HUDEP-2 (cell line): ENCODE data around the gene CDC42.
"Not testable (repeated sequence)": the region's sequence is repeated elsewhere in the genome, so short reads cannot be mapped to it uniquely, and the experiment has no call there.

ENCODE experiments used
- DNase-seq, 76 experiments: peaks; one replicate each; lab custom pipeline; 2025; ENCODE audit not compliant: unreplicated experiment in 76 of 76; lab: John Stamatoyannopoulos, UW

CDC42 gene

DNA sequence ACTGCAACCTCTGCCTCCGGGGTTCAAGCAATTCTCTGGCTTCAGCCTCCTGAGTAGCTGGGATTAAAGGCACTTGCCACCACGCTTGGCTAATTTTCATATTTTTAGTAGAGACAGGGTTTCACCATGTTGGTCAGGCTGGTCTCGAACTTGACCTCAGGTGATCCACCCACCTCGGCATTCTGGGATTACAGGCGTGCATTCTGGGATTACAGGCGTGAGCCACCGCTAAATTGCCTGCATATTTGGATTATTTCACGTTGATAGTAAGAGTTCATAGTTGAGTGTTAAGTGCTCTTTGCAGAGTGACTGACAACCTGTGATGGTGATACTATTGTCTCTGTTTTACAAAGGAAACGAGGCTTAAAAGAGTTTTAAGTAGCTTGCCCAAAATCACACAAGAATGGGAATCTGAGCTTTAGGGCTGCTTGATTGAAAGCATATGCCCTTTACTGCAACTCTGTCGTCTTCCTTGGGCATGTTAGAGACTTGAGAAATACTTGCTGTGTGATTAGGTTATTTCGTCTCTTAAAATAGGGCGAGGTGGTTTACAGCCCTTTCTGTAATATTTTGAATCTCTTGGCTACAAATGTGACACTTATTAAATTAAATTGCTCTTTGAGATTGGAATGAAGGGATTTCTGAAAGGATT, 12.4 kb downstream of the CDC42 start:
- no peak for DNase-seq

DNA sequence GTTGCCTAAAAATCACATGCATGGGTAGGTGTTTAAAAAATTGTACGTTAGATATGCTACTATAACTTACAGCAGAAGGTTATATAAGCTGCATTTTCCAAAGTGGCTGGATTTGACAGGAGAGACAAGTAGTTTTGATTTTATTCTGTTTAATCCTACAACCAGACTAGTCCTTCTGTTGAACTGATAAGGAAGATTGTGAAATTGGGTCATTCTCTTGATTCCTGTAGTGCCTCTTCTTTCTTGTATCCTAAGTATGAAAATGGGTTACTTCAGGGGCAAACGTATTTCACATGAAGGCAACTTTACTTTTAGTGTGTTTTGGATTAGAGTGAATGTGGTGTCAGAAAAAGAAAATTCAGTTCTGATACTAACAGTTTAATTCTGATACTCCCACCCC, 19.0 kb downstream of the CDC42 start:
- DNase-seq = no peak

DNA sequence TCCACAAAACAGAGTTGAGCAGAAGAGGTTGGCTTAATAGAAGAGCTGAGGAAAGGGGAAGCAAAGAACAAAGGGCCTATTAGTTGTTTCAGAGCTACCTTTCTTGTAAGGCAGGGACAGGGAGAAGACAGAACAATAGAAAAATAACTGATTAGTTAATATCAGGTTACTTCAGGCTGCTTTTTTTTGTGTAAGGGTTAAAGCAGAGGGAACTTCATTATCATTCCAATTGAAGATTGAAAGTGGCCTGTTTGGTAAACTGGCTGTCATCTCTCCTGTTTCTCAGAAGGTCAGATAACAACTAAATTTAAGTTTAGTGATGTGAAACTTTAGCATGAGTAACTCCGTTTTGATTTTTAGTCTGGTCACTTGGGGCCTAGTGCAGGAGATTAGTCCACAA, 22.3 kb downstream of the CDC42 start:
- DNase-seq = no peak

DNA sequence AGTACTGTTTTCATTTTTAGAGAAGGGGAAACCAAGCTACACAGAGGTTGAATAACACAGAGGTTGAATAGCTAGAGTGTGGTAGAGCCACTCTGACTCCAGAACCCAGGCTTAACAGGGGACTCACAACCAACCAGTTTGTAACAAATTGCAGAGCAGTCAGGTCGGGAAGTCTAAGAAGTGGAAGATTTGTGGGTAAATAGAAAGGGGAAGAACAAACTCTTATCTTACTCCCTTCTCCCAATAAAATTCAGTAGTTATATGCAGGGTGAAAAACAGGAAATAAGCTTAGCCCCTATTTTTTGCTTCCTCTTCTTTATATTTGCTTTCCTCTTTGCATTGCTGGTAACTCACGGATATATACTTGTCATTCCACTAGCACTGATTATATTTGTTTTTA, 23.2 kb downstream of the CDC42 start:
- DNase-seq = peak in 1 of 76 experiments; percentile 3

DNA sequence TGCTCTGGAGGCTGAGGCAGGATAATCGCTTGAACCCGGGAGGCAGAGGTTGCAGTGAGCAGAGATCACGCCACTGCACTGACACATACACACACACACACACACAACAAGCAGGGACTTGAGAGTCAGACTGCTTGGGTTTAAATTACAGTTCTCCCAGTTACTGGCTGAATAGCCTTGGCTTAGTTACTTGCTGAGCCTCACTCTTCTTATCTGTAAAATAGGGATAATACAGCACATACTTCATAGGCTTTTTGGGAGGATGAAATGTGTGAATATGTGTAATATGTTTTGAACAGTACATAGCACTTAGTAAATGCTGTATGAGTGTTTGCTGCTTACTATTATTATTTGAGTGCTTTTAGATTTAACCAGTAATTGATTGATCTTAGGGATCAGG, 23.8 kb downstream of the CDC42 start:
- no peak for DNase-seq

DNA sequence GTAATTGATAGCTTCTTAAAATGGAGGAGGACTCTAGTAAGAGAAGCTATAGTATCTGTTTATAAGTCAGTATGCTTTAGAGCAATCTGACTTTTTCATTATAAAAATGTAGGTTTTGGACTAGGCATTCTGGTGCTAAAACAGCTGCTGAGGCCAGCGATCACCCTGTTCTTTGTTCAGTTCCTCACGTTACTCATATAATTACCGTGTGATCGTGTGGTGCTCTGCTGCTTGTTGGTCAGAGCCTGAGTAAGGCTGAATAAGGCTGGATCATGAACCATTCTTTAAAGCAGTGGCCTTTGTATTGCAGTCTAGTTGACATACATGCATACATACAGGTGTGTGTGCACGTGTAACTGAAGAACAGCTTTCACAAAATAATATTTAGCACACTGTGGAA, 25.2 kb downstream of the CDC42 start:
- no peak for DNase-seq

GRCh38 chr1:22078133-22078532, 25.6 kb downstream of the CDC42 start:
- no peak for DNase-seq

DNA sequence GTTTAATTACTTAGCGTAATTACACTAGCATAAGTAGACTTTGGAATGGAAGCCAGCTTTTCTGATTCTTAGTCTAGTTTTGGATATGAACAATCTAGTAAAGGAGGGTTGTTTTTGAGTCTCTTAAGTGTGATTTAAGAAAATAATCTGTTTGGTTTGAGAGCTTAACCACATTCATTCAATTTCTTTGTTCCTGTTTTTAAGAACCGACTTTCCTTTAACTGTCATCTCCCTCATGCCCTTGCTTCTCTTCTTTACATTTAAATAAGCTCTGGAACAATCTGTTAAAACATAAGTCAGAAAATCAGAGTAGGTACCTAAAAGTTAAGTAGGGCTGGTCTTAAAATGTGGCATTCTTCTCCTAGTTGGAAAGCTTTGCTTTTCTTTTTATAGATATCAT, 27.7 kb downstream of the CDC42 start:
- DNase-seq = no peak

DNA sequence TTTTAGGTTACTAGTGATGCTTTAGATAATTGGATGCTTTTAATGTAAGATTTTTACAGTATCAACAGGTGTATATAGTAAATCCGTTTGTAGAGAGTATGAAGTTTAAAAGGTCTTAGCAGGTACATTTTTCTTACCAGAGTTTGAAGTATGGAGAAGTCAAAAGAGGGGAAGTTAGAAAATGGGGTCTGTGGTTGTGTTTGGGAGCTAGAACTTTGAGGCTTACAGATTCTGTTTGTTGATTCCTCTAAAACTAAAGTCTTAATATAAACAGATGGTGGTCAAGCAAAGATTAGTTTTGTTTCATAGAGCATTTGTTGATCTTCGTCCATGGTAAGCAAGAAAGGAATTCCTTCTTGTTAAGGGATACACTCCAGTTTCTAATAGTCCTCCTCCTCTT, 35.8 kb downstream of the CDC42 start:
- no peak for DNase-seq

GRCh38 chr1:22089134-22089571, 36.6 kb downstream of the CDC42 start:
- no peak for DNase-seq

GRCh38 chr1:22089787-22090186, 37.3 kb downstream of the CDC42 start:
- DNase-seq = no peak

- no peak for DNase-seq
Observed at GRCh38 chr1:22090867-22091266, 38.4 kb downstream of the CDC42 start.

DNA sequence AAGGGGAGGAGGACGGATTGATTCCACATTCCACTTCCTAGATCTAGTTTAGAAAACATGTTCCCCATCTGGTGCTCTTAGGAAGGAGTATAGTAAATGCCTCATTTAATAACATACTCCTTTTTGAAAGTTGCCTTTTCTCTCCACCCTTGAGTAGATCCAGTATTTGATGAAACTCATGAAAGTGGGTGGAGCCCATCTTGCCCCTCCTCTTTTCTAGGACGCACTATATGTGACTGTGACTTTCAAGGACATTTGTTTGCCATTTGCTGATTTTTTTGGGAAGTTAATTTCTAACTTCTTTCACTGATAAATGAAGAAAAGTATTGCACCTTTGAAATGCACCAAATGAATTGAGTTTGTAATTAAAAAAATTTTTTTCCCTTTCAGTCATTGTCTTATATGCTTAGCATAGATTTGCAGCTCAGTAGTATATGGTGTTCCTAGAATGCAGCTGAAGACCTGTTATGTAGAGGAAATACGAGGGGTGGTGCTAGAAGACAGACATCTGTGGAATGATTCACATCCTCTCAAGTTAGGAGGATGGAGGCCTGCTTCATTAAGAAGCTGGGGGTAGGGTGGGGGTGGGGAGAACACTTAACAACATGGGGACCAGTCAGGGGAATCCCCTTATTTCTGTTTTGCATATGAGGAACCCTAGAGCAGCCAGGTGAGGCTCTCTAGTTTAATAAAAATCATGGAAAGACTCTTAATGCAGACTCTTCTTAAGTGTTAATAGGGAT, 39.7 kb downstream of the CDC42 start:
- DNase-seq = not testable (repeated sequence)

DNA sequence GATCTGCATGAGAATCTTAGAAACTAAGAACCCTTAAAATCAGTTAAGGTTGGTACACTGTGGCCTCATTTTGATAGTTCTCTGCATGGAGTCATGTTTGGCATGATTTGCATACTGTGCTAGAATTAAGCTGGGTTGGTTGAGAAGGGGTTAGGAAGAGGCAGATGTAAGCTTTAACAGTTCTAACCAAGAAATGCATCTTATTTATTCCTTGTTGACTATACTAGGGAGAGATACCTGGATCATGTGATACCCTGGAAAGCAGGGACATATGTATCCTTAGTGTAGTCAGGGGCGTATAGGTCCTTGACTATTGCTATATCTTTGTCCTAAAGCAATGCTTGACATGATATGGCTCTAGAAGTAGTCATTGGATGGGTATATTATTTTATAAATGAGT, 41.0 kb downstream of the CDC42 start:
- DNase-seq = no peak

DNA sequence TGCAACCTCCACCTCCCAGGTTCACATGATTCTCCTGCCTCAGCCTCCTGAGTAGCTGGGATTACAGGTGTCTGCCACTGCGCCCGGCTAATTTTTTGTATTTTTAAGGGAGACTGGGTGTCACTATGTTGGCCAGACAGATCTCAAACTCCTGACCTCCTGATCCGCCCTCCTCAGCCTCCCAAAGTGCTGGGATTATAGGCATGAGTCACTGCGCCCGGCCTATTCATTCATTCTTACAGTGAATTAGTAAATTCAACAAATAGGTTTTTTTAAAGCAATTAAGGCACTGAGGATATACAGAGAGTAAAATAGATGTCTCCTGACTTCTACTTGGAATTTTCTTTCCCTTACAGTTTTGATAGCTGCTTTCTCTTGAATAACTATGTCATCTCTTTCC, 43.5 kb downstream of the CDC42 start:
- DNase-seq = no peak

DNA sequence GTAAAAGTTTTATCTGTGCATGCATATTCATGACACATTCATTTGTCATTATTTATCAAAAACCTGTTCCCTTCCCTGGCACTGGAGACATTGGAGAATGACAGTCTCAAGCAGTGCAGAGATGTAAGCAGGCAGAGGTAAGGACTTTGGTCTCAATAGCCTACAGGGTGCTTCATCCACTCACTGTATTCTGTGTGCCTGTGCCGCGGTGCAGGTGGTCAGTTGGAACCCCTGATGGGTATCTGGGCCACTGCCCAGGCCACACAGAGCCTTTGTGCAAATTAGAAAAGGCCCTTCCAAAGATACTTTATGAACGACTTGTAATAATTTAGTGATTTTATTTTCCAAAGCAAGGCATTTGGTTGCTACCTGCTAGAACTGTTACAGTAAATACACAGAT, 44.0 kb downstream of the CDC42 start:
- DNase-seq = no peak

DNA sequence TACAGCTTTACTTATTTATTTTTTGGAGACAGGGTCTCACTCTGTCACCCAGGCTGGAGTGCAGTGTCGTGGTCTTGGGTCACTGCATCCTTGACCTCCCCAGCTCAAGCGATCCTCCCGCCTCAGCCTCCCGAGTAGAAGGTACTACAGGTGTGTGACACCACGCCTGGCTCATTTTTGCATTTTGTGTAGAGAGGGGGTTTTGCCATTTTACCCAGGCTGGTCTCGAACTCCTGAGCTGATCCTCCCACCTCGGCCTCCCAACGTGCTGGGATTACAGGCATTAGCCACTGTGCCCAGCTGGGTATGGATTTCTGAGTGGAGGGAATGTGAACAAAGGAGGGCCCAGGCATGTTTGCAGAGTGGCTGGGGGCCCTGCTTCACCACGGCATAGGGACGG, 46.2 kb downstream of the CDC42 start:
- no peak for DNase-seq

DNA sequence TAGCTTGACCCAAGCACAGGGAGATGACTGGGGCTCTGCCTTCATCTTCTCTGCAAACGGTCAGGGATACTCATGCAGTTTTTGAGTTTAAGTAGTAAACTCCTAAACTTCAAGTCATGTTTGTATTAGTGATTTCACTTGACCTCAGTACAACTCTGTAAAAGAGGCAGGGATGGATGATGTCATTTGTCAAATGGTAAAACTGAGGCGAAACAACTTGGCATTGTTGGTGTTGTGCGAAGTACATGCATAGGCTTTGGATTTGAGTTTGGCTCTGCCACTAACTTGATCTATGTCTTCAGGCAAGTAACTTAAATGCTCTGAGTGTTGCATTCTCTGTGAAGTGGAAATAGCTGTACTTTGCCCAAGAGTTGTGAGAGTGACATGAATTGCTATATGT, 47.7 kb downstream of the CDC42 start:
- DNase-seq = no peak

DNA sequence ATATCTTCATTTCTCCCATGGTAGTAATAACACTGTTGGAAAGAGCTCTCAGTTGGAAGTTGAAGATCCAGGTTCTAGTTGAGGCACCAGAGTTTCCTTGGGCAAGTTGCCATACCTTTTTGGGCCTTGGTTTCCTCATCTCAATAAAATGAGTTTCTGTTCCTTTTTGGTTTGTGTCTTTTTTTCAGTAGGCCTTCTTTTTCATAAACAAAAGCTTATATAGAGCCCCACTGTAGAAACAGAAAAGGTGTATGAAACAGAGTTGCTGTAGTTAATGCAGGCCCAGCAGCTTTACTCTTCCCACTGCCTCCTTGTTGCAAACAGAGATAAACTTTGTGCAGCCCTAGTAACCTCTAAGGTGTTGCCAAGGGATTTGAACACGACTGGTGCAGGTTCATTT, 48.7 kb downstream of the CDC42 start:
- DNase-seq = no peak

DNA sequence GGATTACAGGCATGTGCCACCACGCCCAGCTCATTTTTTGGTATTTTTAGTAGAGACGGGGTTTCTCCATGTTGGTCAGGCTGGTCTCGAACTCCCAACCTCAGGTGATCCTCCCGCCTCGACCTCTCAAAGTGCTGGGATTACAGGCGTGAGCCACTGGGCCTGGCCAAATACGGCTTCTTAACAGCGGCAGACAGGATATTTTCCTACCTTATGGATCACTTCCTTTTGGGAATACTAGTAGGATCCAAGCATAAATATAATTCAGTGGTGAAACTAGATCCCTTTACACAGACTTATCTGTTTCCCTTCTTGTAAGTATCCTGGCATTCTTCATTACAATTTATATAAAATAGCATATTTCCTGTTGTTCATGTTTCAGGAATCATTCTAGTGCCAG, 49.5 kb downstream of the CDC42 start:
- DNase-seq = no peak

- no peak for DNase-seq
Observed at GRCh38 chr1:22102746-22103145, 50.2 kb downstream of the CDC42 start.

- peak in 13 of 76 experiments; percentile 4 to 45 (median 12) for DNase-seq
Observed at GRCh38 chr1:22104094-22104493, 51.6 kb downstream of the CDC42 start.
